AG04449 (cell line): ENCODE measurements around the gene CLCNKB.

ENCODE experiments used
- CTCF ChIA-PET: fragments of 350-600 bp; formaldehyde crosslinking; extraction: SDS; loops from one replicate; lab custom pipeline; 2021; ENCODE audit warnings: antibody characterized with exemption; lab: Yijun Ruan, JAX
- POLR2A ChIA-PET: fragments of 400-600, 350-600 bp; formaldehyde crosslinking; extraction: SDS; loops from one replicate; lab custom pipeline; 2020; ENCODE audit warnings: antibody characterized with exemption, inconsistent platforms; lab: Yijun Ruan, JAX
- DNase-seq: peaks from one replicate; pipeline ENCODE4 v3.0.0-alpha.2; 2010; ENCODE audit warnings: low read depth, low spot score
- H3K4me3 ChIP-seq: 2 replicates; pipeline ENCODE4 v1.5.1; 2011; ENCODE audit warnings: low read depth, mild to moderate bottlenecking, control low read depth, low read length
- CTCF ChIP-seq: IDR thresholded peaks from one replicate; pipeline ENCODE4 v1.5.1; 2011; ENCODE audit warnings: mild to moderate bottlenecking, moderate library complexity, low read length, control low read depth, inconsistent platforms; ENCODE audit not compliant: insufficient read depth; ENCODE audit errors: missing control alignments

CLCNKB gene

DNA sequence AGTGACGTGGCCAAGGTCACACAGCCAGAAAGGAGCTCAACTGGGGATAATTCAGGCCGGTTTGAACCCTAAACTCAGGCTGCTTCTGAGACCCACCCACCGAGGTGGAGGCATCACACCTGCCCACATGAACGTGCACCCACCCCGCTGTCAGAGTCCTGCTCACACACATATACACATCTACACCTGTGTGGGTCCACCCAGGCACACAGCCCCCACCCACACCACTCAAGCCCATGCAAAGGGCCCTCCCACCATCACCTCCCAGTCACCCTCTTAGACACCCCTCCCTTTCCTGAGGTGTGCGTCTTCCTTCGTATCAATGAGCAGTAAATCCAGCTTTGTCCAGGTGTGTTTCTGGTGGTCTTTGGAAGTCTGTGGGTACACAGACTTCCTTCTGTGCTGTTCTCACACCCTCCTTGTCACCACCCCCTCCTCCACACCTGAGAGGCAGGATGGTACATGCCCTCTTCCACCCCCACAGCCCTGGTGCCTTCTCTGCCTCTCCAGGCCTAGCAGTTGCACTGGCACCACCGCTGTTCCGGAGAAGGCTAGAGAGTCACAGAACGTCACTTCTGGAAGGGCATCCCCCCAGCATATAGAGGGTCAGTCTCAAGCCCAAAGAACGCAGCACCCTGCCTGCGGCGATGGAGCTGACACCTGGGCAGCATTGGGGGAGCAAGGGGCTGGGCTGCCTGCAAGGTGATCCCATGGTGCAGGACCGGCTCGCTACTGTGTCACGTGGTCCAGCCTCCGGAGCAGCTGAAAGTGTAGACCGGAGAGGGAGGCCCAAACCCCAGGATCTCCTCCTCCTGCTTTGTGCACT lies 48.7 kb downstream of the CLCNKB start:
- POLR2A ChIA-PET = no interaction called here
- CTCF ChIA-PET = interaction anchor here (1.4 to 9.5 kb wide), 3 partner anchors 12 to 96 kb away, joined by 4 to 126 read pairs (median 4); no protein-coding TSS in a partner anchor
- no peak for DNase-seq
- no peak overlapping the region for H3K4me3 ChIP-seq
- TF ChIP-seq CTCF = no peak

DNA sequence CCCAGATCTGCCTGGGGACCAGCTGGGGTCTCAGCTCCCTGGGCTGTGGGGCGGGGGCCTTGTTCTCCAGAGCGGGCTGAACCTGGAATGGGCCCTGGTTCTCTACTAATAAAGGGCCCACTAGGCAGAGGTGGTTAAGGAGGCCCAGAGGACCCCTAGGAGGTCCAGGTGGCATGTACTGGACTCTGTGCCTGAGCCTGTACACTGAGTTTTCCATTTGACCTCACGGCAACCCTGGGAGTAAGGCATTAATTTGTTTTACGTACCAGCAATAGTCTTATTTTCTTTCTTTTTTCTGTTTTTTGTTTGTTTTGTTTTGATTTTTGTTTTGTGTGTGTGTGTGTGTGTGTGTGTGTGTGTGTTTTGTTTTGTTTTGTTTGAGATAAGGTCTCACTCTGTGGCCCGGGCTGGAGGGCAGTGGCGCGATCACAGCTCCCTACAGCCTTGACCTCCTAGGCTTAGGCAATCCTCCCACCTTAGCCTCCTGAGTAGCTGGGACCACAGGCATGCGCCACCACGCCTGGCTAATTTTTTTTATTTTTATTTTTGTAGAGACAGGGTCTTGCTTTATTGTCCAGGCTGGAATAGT lies 49.4 kb downstream of the CLCNKB start:
- ChIA-PET CTCF (interaction anchor here (1.5 to 9.5 kb wide), 2 partner anchors 12 kb away, joined by 4 to 126 read pairs; no protein-coding TSS in a partner anchor), POLR2A (no interaction called here)
- TF ChIP-seq CTCF = no peak
- H3K4me3 ChIP-seq = no peak overlapping the region
- no peak for DNase-seq

DNA sequence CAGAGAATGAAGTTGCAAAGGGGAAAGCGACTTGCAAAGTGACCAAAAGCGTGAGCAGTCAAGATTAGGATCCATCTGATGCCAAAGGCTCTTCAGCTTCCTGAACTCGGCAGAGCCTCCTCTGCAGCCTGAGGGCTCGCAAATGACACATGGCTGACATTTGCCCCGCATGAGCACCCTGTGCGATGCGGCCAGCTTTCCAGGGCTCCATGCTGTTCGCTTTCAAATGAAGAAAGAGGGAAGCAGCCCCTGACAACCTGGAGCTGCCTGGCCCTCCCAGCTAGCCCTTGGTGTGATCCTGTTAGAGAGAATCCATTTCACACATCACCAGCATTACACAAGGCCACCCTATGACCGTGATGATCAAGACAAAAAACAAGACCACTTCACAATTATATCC lies 50.0 kb downstream of the CLCNKB start:
- no peak for DNase-seq
- no peak overlapping the region for H3K4me3 ChIP-seq
- TF ChIP-seq CTCF = no peak
- CTCF ChIA-PET = interaction anchor here (1.0 to 9.5 kb wide), 3 partner anchors 12 to 38 kb away, joined by 3 to 126 read pairs (median 3); no protein-coding TSS in a partner anchor
- POLR2A ChIA-PET = no interaction called here

DNA sequence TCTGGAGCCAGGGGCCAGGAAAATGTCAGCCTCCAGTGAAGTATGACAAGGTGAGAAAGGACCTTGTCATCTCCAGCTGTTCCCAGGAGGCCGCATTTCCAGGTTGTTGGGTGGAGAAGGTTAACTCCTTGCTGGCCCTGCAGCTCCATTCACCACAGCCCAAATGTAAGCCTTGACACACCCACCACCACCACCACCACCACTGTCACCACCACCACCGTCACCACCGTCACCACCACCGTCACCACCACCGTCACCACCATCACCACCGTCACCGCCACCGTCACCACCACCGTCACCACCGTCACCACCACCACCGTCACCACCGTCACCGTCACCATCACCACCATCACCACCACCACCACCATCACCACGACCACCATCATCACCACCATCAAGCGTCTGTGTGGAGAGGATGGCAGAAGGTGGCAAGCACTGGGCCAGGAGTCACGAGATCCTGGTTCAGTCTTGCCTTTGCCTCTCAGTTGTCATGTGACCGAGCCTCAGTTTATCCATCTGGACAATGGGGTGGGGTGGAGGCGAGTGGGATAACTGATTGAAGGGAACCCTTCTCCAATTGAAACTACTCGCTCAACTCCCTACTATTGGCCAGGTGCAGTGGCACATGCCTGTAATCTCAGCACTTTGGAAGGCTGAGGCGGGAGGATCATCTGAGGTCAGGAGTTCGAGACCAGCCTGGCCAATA lies 51.0 kb downstream of the CLCNKB start:
- POLR2A ChIA-PET = no interaction called here
- no peak overlapping the region for H3K4me3 ChIP-seq
- DNase-seq = no peak

GRCh38 chr1:16095447-16095846 lies 51.9 kb downstream of the CLCNKB start:
- POLR2A ChIA-PET = no interaction called here
- no peak for TF ChIP-seq CTCF
- H3K4me3 ChIP-seq = no peak overlapping the region
- DNase-seq = no peak
- CTCF ChIA-PET = interaction anchor here (9.5 kb wide), 1 partner anchor 15 kb away, joined by 126 read pairs; no protein-coding TSS in a partner anchor

More for the DNA sequence above, 51.0 kb downstream of the CLCNKB start:
- CTCF ChIA-PET = interaction anchor here (1.0 to 9.5 kb wide), 3 partner anchors 11 to 37 kb away, joined by 3 to 126 read pairs (median 3); no protein-coding TSS in a partner anchor
- no peak for TF ChIP-seq CTCF
